Testis (tissue), 2 donors: ENCODE measurements around the gene C1orf53.

ENCODE experiments used
- POLR2A ChIP-seq: fragments of 450-650 bp; IDR thresholded peaks from one replicate; pipeline ENCODE4 v1.6.1; 2017; ENCODE audit warnings: antibody characterized with exemption, mild to moderate bottlenecking, moderate library complexity
- TF ChIP-seq, protein P1 (sequence below), 3 experiments: fragments of 450-650 bp in 2 of 3; fragments of 200-600 bp in 1 of 3; sonication (generic) in 1 of 3; IDR thresholded peaks; one replicate each; pipeline ENCODE4 v1.5.1; 2016 to 2019; ENCODE audit warnings: antibody characterized with exemption in 3 of 3, mild to moderate bottlenecking in 2 of 3, moderate library complexity in 1 of 3

GRCh38 chr1:197923038-197923437, 20.6 kb downstream of the C1orf53 start:
- TF ChIP-seq, protein P1, sequence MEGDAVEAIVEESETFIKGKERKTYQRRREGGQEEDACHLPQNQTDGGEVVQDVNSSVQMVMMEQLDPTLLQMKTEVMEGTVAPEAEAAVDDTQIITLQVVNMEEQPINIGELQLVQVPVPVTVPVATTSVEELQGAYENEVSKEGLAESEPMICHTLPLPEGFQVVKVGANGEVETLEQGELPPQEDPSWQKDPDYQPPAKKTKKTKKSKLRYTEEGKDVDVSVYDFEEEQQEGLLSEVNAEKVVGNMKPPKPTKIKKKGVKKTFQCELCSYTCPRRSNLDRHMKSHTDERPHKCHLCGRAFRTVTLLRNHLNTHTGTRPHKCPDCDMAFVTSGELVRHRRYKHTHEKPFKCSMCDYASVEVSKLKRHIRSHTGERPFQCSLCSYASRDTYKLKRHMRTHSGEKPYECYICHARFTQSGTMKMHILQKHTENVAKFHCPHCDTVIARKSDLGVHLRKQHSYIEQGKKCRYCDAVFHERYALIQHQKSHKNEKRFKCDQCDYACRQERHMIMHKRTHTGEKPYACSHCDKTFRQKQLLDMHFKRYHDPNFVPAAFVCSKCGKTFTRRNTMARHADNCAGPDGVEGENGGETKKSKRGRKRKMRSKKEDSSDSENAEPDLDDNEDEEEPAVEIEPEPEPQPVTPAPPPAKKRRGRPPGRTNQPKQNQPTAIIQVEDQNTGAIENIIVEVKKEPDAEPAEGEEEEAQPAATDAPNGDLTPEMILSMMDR (IDR thresholded peaks at IDR 0.05): no peak
- no peak for TF ChIP-seq POLR2A
